HG02678 (cell line): ENCODE data around the gene OTOF.

ENCODE experiments used
- ATAC-seq: cut with Tn5 transposase; IDR thresholded peaks from one replicate; pipeline ENCODE4 v1.9.1; 2021; ENCODE audit warnings: mild to moderate bottlenecking, moderate library complexity; ENCODE audit not compliant: unreplicated experiment

The OTOF gene

GRCh38 chr2:26503231-26503880 lies 25.4 kb upstream of the OTOF start:
- peak; percentile 70 for ATAC-seq

- ATAC-seq: no peak
Measured at GRCh38 chr2:26500406-26500805, 22.5 kb upstream of the OTOF start.

GRCh38 chr2:26495705-26496297 lies 17.9 kb upstream of the OTOF start:
- ATAC-seq: no peak

GRCh38 chr2:26494891-26495290 lies 17.0 kb upstream of the OTOF start:
- no peak for ATAC-seq

GRCh38 chr2:26494199-26494598 lies 16.3 kb upstream of the OTOF start:
- no peak for ATAC-seq

GRCh38 chr2:26493566-26493965 lies 15.6 kb upstream of the OTOF start:
- no peak for ATAC-seq

GRCh38 chr2:26492749-26493515 lies 15.0 kb upstream of the OTOF start:
- ATAC-seq: no peak

GRCh38 chr2:26491563-26492167 lies 13.7 kb upstream of the OTOF start:
- ATAC-seq: no peak

- ATAC-seq: no peak
Measured at GRCh38 chr2:26489213-26489850, 11.4 kb upstream of the OTOF start.

GRCh38 chr2:26488463-26489212 lies 10.7 kb upstream of the OTOF start:
- ATAC-seq: no peak

GRCh38 chr2:26487192-26487591 lies 9.3 kb upstream of the OTOF start:
- ATAC-seq: no peak

GRCh38 chr2:26486789-26487188 lies 8.9 kb upstream of the OTOF start:
- ATAC-seq: no peak

- no peak for ATAC-seq
Measured at GRCh38 chr2:26485725-26486418, 7.9 kb upstream of the OTOF start.

GRCh38 chr2:26485099-26485498 lies 7.2 kb upstream of the OTOF start:
- no peak for ATAC-seq

GRCh38 chr2:26484579-26484978 lies 6.7 kb upstream of the OTOF start:
- ATAC-seq: no peak

- ATAC-seq: no peak
Measured at GRCh38 chr2:26483957-26484565, 6.1 kb upstream of the OTOF start.

GRCh38 chr2:26483516-26483915 lies 5.6 kb upstream of the OTOF start:
- ATAC-seq: no peak

- no peak for ATAC-seq
Measured at GRCh38 chr2:26483027-26483326, 5.1 kb upstream of the OTOF start.

- ATAC-seq: no peak
Measured at GRCh38 chr2:26482211-26483026, 4.5 kb upstream of the OTOF start.
